NCI-H187 treated with DMSO at 0.1 percent for 48 hours (cell line): ENCODE measurements around the gene TMEM38B.
"Not testable (repeated sequence)": the region's sequence is repeated elsewhere in the genome, so short reads cannot be mapped to it uniquely, and the experiment has no call there.

Experiments
- DNase-seq: peaks from one replicate; lab custom pipeline; 2025; lab: John Stamatoyannopoulos, UW

TMEM38B gene

DNA sequence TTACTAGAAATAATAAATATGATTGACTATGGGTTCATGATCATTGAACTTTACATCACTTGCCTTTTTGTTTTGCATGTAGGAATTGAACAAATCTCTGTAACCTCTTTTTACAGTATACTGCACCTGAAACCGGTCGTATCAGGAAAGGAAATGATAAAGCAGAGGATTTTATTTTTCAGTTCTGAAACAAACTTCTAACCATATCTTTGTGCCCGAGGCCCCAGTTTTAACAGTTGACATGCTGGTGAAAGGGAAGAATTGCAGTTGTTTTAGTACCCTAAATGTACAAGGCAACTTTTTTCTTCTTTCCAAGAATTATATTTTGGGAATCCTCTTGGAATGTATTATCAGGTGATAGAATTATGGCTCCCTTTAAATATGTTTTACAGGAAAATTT lies 27.8 kb downstream of the TMEM38B start:
- DNase-seq = no peak

- no peak for DNase-seq
Measured at GRCh38 chr9:105725370-105725769, 31.0 kb downstream of the TMEM38B start.

DNA sequence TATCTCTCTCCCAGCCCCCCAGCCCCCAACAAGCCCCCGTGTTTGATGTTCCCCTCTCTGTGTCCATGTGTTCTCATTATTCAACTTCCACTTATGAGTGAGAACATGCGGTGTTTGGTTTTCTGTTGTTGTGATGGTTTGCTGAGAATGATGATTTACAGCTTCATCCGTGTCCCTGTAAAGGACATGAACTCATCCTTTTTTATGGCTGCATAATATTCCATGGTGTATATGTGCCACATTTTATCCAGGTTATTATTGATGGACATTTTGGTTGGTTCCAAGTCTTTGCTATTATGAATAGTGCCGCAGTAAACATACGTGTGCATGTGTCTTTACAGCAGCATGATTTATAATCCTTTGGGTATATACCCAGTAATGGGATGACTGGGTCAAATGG lies 33.9 kb downstream of the TMEM38B start:
- DNase-seq = not testable (repeated sequence)

DNA sequence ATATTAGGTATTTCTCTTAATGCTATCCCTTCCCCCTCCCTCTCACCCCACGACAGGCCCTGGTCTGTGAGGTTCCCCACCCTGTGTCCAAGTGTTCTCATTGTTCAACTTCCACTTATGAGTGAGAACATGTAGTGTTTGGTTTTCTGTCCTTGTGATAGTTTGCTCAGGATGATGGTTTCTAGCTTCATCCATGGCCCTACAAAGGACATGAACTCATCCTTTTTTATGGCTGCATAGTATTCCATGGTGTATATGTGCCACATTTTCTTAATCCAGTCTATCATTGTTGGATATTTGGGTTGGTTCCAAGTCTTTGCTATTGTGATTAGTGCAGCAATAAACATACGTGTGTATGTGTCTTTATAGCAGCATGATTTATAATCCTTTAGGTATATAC lies 37.1 kb downstream of the TMEM38B start:
- not testable (repeated sequence) for DNase-seq

- no peak for DNase-seq
Measured at GRCh38 chr9:105735366-105735765, 41.0 kb downstream of the TMEM38B start.

GRCh38 chr9:105737205-105737604 lies 42.9 kb downstream of the TMEM38B start:
- no peak for DNase-seq

DNA sequence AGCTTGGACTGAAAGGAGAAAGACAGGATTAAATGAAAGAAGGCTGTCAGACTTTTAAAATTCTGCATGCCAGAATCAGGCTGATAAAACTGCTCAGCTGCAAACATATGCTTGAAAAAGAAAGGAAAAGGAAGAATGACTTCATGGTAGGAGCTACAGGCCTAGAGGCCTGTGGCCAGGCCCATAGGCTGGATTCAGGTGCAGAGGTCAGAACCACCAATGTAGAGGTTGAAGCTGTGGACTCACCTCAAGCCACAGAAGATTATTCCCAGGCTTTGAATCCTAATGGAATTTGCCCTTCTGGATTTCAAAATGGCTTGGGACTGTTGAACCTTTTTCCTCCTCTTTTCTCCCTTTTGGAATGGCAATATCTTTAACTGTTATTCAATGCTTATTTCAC lies 47.7 kb downstream of the TMEM38B start:
- no peak for DNase-seq

- DNase-seq = not testable (repeated sequence)
Measured at GRCh38 chr9:105747325-105747724, 53.0 kb downstream of the TMEM38B start.

DNA sequence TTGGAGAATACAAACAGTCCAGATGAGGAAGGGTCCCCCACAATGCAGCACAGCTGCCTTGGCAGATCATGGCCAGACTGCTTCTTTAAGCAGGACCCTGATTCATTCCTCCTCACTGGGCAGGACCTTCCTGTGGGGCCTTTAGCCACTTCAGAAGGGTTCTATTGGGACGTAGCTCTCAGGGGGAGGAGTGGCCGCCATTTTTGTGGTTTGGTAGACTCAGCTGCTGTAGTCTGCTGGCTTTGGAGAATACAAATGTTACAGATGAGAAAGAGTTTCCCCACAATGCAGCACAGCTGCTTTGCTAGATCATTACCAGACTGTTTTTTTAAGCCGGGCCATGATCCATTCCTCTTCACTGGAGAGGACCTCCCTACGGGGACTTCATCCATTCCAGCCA lies 57.4 kb downstream of the TMEM38B start:
- no peak for DNase-seq

DNA sequence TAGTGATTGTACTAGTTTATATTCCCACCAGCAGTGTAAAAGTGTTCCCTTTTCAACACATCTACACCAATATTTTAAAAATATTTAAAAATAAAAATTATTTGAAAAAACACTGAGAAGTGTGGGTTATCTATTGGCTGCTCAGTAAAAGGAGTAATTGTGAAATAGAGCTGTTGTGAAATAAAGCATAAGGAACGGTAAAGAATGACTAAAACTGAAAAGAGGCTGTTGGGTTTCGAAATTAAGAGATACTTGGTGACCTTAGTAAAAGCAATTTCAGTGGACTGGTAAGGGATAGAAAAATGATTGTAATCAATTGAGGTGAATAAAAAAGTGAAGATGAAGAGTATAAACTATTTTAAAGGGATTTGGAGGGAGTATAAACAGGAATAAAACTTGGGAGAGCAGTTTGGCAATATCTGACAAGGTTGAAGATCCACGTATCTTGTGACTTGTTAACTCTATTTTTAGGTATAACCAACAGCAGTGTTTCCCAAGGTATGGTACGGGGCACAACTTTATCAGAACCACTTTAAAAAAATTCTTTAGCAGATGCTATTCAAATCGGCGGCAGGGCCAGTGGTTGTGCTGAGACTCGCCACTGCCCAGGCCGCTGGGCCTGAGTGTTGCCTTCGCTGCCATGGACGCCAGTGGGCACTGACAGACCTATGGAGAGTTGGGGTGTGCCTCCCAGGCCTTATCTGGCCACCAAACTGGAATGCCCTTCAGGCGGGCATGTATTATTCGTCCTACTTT lies 63.3 kb downstream of the TMEM38B start:
- no peak for DNase-seq

DNA sequence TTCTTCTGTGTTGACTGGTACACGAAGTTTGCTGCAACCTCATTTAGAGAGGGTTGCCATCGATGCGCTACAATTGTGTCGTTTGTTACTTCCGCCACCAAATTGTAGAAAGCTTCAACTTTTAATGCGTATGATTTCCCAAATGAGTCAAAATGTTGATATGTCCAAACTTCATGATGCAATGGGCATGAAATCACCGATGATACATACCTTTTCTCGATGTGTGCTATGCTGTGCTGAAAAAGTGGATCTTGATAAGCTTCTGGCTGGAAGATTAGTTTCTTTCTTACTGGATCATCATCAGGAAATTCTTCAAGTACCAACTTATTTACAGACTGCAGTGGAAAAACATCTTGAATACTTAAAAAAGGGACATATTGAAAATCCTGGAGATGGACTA lies 65.7 kb downstream of the TMEM38B start:
- DNase-seq = no peak

DNA sequence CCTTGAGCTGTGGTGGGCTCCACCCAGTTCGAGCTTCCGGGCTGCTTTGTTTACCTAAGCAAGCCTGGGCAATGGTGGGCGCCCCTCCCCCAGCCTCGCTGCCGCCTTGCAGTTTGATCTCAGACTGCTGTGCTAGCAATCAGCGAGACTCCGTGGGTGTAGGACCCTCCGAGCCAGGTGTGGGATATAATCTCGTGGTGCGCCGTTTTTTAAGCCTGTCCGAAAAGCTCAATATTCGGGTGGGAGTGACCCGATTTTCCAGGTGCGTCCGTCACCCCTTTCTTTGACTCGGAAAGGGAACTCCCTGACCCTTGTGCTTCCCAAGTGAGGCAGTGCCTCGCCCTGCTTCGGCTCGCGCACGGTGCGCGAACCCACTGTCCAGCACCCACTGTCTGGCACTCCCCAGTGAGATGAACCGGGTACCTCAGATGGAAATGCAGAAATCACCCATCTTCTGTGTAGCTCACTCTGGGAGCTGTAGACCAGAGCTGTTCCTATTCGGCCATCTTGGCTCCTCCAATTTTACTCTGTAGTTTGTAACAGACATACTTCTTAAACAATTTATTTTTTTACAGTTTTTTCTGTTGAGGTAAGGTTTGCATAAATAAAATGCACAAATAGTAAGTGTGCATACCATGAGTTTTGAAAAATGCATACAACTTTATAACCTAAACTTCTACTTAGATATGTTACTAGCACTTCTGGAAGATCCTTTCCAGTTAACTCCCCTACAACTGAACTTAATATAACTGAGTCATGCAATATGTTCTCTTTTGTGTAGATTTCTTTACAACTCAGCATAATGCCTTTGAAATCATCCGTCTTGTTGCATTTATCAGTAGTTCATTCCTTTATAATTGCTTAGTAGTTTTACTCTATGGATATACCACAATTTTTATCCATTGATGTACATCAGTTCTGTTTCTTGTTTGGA lies 88.5 kb downstream of the TMEM38B start:
- not testable (repeated sequence) for DNase-seq

DNA sequence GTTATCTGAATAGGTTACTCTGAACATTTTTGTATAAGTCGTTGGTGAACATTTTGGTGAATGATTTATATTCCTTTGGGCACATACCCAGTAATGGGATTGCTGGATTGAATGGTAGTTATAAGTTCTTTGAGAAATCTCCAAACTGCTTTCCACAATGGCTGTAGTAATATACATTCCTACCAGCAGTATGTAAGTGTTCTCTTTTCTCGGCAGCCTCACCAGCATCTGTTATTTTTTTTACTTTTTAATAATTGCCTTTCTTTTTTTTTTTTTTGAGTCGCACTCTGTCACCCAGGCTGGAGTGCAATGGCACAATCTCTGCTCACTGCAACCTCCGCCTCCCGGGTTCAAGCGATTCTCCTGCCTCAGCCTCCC lies 89.1 kb downstream of the TMEM38B start:
- DNase-seq = not testable (repeated sequence)

DNA sequence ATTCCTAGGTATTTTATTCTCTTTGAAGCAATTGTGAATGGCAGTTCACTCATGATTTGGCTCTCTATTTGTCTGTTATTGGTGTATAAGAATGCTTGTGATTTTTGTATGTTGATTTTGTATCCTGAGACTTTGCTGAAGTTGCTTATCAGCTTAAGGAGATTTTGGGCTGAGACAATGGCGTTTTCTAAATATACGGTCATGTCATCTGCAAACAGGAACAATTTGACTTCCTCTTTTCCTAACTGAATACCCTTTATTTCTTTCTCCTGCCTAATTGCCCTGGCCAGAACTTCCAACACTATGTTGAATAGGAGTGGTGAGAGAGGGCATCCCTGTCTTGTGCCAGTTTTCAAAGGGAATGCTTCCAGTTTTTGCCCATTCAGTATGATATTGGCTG lies 92.5 kb downstream of the TMEM38B start:
- not testable (repeated sequence) for DNase-seq

- DNase-seq = no peak
Measured at GRCh38 chr9:105816202-105816744, 121.9 kb downstream of the TMEM38B start.

GRCh38 chr9:105816981-105817380 lies 122.6 kb downstream of the TMEM38B start:
- DNase-seq = no peak

DNA sequence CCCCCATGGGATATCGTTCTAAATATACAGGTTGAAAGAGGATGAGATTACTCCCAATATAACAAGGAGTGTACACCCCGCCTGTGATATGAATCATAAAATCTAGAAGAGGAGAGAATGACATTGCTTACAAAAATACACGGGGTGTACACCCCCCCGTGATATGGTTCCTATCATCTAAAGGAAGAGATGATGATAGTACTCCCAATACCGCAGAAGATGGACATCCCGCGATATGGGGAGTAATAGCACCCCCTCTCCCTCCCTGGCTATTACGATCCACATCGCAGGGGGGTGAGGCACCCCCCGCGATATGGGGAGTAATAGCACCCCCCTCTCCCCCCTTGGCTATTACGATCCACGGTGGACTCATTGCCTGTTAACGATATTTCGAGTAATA lies 124.6 kb downstream of the TMEM38B start:
- DNase-seq = no peak

DNA sequence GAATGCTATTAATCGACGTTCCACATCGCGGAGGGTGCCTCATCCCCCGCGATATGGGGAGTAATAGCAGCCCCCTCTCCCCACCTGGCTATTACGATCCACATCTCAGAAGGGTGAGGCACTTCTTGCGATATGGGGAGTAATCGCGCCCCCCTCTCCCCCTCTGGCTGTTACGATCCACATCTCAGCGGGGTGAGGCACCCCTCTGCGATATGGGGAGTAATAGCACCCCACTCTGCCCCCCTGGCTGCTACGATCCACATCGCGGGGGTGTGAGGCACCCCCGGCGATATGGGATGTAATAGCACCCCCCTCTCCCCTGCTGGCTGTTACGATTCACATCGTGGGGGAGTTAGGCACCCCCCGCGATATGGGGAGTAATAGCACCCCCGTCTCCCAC lies 128.5 kb downstream of the TMEM38B start:
- no peak for DNase-seq
